ENCODE results near the gene OOSP4A.

DNA sequence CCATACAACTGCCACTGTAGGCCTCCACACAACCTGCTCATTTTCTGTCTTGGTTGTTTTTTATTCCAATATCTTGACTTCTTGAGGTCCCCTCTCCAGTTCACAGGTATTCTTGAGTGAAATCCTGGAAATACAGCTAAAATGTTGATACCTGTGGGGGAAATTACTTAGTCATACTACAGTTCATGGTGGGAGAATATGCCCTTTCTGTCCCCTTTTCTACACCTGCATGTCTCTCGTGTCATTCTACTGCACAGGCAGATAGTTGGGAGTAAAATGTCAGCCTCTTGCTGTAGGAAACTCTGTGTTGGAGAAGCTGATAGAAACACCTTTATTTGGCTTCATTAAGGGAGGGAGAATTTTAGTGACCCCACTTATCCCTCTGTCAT, 4.6 kb downstream of the OOSP4A start:
- no peak for TF ChIP-seq POLR2A (IDR thresholded peaks at IDR 0.05)
- TF ChIP-seq, protein P1, sequence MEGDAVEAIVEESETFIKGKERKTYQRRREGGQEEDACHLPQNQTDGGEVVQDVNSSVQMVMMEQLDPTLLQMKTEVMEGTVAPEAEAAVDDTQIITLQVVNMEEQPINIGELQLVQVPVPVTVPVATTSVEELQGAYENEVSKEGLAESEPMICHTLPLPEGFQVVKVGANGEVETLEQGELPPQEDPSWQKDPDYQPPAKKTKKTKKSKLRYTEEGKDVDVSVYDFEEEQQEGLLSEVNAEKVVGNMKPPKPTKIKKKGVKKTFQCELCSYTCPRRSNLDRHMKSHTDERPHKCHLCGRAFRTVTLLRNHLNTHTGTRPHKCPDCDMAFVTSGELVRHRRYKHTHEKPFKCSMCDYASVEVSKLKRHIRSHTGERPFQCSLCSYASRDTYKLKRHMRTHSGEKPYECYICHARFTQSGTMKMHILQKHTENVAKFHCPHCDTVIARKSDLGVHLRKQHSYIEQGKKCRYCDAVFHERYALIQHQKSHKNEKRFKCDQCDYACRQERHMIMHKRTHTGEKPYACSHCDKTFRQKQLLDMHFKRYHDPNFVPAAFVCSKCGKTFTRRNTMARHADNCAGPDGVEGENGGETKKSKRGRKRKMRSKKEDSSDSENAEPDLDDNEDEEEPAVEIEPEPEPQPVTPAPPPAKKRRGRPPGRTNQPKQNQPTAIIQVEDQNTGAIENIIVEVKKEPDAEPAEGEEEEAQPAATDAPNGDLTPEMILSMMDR (IDR thresholded peaks at IDR 0.05): no peak

Measured in suprapubic skin (tissue), 3 donors.